Urothelium cell line (cell line): Measurements from ENCODE around the gene LRP3.
"Not testable (repeated sequence)": the region's sequence is repeated elsewhere in the genome, so short reads cannot be mapped to it uniquely, and the experiment has no call there.

Experiments used
- DNase-seq: peaks from one replicate; pipeline ENCODE4 v3.0.0; 2011; ENCODE audit warnings: low spot score, mixed read lengths
- FAIRE-seq: peaks from 2 replicates; lab custom pipeline; 2011; peaks lifted over from hg19 to GRCh38; lab: Jason Lieb, UNC

LRP3 gene

DNA sequence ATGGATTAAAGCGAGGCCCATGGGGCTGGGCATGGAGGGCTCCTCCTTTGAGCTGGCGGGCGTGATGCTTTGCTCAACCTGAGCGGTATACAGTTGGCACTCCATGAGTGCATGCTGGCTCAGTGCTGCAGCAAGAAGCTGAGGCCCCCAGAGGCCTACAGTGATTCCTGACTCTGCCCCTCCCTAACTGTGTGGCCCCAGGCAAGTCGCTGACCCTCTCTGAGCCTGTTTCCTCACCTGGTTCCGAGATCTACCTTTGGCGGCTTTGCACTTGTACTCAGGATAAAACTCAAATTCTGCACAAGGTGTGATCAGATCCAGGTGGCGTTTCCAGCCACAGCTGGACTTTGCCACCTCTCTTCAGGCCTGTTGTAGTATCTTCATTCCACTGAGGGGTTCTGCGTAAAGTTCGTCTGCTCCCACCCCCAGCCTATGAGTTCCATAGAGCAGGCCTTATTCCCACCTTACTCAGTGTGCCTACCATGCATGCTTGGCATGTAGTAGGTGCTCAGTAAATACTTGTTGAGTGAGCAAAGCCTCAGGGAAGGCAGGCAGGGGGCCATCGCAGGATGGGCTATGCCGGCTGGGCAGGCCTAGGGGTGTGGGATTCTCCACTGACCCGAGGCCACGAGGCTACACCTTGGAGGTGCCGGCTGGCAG lies 7.9 kb downstream of the LRP3 start:
- DNase-seq: no peak
- FAIRE-seq: no peak

- peak; percentile 95 for FAIRE-seq
- DNase-seq: no peak
Observed at GRCh38 chr19:33202546-33203507, 8.7 kb downstream of the LRP3 start.

GRCh38 chr19:33203529-33203928 lies 9.4 kb downstream of the LRP3 start:
- FAIRE-seq: no peak
- DNase-seq: no peak

DNA sequence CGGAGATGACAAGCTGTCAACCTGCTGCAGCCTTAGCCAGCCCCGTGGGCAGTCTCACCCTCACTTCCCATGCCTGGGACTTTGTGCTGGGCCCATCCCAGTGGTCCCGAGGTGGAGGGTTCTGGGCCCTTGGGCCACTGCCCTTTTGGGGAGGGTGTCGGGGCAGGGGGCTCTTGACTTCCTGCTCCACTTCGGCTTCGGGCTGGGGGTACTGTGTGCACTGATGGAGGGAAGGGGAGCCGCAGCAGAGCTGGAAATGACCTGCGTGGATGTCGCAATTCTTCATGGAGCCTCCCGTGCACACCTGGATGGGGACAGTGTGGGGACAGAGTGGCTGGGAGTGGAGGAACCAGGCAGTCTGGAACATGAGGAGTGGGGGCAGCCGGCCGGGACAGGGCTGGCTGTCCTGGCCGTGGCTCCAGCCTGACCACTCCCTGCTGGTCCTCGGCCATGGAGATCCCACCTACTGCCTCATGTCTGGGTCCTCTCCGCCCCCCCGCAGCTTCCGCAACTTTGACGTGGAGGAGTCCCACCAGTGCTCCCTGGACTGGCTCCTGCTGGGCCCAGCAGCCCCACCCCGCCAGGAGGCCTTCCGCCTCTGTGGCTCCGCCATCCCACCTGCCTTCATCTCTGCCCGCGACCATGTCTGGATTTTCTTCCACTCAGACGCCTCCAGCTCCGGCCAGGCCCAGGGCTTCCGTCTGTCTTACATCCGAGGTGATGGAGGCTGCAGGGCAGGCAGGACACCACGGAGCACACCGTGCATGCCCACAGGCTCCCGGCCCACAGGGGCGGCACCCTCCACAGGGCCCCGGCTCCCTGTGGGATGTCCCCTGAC lies 10.2 kb downstream of the LRP3 start:
- FAIRE-seq: no peak
- no peak for DNase-seq

- DNase-seq (no peak), FAIRE-seq (no peak)
Observed at GRCh38 chr19:33205110-33205509, 11.0 kb downstream of the LRP3 start.

DNA sequence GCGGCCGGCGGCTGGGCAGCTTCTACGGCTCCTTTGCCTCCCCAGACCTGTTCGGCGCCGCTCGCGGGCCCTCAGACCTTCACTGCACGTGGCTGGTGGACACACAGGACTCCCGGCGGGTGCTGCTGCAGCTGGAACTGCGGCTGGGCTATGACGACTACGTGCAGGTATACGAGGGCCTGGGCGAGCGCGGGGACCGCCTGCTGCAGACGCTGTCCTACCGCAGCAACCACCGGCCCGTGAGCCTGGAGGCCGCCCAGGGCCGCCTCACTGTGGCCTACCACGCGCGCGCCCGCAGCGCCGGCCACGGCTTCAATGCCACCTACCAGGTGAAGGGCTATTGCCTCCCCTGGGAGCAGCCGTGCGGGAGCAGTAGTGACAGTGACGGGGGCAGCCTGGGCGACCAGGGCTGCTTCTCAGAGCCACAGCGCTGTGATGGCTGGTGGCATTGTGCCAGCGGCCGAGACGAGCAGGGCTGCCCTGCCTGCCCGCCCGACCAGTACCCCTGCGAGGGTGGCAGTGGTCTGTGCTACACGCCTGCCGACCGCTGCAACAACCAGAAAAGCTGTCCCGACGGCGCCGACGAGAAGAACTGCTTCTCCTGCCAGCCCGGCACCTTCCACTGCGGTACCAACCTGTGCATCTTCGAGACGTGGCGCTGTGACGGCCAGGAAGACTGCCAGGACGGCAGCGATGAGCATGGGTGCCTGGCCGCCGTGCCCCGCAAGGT lies 11.6 kb downstream of the LRP3 start:
- no peak for FAIRE-seq
- no peak for DNase-seq

DNA sequence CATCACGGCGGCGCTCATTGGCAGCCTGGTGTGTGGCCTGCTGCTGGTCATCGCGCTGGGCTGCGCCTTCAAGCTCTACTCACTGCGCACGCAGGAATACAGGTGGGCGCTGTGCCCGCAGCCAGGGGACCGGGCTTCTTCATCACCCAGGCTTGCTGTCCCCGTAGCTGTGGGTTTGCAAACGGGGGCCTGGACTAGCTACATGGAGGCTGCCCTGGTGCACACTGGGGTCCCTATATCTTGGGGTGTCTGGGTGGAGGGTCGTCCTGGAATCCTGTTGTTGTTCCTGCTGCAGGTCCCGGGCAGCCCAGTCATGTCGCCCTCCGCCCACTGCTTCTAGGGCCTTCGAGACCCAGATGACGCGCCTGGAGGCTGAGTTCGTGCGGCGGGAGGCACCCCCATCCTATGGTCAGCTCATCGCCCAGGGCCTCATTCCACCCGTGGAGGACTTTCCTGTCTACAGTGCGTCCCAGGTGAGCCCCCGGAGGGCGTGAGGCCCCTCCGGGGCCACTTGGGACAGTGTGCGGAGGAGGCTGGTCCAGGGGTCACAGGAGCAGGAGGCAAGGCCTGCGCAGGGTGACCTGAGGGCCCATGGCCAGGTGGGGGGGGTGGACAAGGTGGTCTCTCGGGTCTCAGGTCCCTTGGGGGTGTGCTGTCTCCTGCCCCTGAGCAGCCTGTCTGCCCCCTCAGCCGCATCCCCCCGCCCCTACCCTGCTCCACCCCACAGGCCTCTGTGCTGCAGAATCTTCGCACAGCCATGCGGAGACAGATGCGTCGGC lies 12.3 kb downstream of the LRP3 start:
- no peak for DNase-seq
- FAIRE-seq: no peak

DNA sequence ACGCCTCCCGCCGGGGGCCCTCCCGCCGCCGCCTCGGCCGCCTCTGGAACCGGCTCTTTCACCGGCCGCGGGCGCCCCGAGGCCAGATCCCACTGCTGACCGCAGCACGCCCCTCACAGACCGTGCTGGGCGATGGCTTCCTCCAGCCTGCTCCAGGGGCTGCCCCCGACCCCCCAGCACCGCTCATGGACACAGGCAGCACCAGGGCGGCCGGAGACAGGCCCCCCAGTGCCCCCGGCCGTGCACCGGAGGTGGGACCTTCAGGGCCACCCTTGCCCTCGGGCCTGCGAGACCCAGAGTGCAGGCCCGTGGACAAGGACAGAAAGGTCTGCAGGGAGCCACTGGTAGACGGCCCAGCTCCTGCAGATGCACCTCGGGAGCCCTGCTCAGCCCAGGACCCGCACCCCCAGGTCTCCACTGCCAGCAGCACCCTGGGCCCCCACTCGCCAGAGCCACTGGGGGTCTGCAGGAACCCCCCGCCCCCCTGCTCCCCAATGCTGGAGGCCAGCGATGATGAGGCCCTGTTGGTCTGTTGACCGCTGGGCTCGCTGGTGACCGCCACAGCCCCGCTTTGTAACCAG lies 13.0 kb downstream of the LRP3 start:
- no peak for DNase-seq
- no peak for FAIRE-seq

GRCh38 chr19:33207903-33208302 lies 13.8 kb downstream of the LRP3 start:
- DNase-seq (no peak), FAIRE-seq (no peak)

- no peak for FAIRE-seq
- DNase-seq: no peak
Observed at GRCh38 chr19:33208371-33208895, 14.3 kb downstream of the LRP3 start.

DNA sequence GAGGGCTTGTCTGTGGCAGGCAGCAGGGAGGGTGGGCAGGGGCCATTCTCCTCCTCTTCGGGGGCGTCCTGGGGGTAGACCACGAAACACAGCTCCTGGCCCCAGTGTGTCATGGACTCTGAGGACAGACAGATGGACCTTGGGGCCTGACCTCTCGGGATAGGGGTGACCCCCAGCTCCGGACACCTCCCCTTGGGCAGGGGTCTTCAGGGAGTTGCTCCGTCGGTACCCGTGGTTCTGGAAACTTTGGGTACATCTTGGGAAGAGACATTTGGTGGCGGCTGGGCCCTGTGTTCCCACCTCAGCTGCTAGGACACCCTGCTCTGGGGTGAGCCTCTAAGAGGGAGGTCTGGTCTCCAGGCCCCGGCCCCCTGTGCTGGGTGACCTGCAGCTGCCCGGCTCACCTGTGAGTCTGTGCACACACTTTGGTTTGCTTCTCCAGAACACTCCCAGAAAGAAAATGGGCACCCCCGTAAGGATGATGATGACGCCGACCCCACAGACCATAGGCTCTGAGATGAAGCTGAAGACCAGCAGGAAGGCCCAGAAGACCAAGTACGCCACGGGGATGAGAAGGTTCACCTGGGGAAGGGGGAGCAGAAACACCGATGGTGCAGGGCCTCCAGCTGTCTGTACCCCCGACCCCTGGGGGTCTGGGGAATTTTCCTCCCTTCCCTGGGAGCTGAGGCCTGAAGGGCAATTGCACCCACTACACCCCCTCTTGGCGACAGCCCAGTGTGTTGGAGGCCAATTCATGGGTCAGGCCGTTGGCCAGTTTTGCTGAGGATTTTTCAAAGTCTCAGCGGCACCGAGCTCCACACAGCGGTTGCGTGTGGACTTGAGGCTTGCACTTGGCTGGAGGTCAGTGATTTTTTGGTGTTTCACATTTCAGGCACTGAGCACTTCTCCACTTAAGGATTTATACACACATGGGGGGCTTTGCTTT lies 15.0 kb downstream of the LRP3 start:
- DNase-seq: no peak
- no peak for FAIRE-seq

DNA sequence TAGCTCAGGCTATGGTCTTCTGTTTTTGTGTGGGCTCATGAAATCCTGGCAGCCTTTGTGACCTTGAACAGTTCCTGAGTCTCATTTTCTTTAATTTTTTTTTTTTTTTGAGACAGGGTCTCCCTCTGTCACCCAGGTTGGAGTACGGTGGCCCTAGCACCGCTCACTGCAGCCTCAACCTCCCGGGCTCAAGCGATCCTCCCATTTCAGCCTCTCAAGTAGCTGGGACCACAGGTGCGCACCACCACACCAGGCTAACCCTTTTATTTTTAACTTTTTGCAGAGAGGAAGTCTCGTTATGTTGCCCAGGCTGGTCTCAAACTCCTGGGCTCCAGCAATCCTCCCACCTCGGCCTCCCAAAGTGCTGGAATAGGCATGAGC lies 15.7 kb downstream of the LRP3 start:
- FAIRE-seq, DNase-seq: not testable (repeated sequence)

- DNase-seq (no peak), FAIRE-seq (no peak)
Observed at GRCh38 chr19:33210266-33210940, 16.3 kb downstream of the LRP3 start.

GRCh38 chr19:33211794-33212435 lies 17.8 kb downstream of the LRP3 start:
- FAIRE-seq: no peak
- no peak for DNase-seq

DNA sequence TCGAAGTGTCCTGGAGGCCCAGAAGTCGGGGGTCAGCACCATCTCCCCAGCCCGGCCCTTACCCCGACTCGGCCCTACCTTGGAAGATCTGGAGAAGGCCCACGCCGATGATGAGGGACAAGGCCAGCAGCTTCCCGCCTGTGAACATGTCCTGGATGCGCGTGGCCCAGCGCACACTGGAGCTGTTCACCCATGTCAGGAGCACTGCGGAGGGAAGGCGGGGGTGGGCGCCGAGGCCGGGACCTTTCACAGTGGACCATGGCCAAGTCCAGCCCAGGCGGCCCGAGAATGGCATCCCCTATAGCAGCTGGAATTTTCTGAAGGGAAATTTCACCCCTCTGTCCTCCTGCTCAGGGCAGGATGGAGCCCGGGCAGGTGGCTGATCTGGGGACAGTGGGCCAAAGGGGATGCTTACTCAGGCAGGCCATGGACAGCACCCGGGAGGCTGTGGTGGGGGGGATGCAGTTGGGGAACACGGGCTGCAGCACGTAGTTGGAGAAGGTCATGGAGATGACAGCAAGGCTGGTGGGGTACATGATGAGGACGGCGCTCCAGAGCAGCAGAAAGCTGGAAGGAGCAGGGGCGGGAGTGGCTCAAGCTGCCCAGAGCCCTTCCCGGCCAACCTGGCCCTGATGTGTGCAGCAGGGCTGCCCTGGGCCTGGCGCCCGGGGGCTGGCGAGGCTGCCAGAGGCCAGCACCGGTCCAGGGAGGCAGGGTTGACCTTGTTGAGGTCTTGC lies 18.5 kb downstream of the LRP3 start:
- no peak for DNase-seq
- no peak for FAIRE-seq

- no peak for FAIRE-seq
Observed at GRCh38 chr19:33214596-33214995, 20.5 kb downstream of the LRP3 start.

More at GRCh38 chr19:33214596-33214995, 20.5 kb downstream of the LRP3 start:
- DNase-seq: peak; percentile 35
